NB4 (cell line): Measurements from ENCODE around the gene SCNN1A.

Source experiments
- CTCF ChIP-seq: IDR thresholded peaks from one replicate; pipeline ENCODE4 v1.5.1; 2012; ENCODE audit warnings: low read depth, low read length
- MAX ChIP-seq: IDR thresholded peaks from 2 replicates; pipeline ENCODE4 v1.6.1; 2011; ENCODE audit warnings: low read depth, low read length
- POLR2A ChIP-seq: IDR thresholded peaks from 2 replicates; pipeline ENCODE4 v1.6.1; 2011; ENCODE audit warnings: mild to moderate bottlenecking; ENCODE audit not compliant: insufficient read length; ENCODE audit errors: extremely low read depth

GRCh38 chr12:6310771-6311610 lies 64.4 kb downstream of the SCNN1A start:
- TF ChIP-seq CTCF = no peak
- TF ChIP-seq POLR2A = no peak
- TF ChIP-seq MAX = no peak
